ENCODE data around the gene THRSP.
"Not testable (repeated sequence)": the region's sequence is repeated elsewhere in the genome, so short reads cannot be mapped to it uniquely, and the experiment has no call there.

DNA sequence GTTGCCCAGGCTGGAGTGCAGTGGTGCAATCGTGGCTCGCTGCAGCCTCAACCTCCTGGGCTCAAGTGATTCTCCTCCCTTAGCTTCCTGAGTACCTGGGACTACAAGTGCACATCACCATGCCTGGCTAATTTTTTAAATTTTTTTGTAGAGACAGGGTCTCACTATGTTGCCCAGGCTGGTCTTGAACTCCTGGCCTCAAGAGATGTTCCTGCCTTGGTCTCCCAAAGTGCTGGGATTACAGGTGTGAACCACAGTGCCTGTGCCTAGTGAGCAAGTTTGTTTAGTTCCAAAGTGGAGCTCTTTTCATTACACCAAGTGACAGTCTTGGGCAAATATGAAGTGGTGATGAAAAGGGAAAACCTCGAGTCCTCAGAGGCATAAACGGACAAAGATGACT is 13.9 kb downstream of the THRSP start:
- TF ChIP-seq, protein P1, sequence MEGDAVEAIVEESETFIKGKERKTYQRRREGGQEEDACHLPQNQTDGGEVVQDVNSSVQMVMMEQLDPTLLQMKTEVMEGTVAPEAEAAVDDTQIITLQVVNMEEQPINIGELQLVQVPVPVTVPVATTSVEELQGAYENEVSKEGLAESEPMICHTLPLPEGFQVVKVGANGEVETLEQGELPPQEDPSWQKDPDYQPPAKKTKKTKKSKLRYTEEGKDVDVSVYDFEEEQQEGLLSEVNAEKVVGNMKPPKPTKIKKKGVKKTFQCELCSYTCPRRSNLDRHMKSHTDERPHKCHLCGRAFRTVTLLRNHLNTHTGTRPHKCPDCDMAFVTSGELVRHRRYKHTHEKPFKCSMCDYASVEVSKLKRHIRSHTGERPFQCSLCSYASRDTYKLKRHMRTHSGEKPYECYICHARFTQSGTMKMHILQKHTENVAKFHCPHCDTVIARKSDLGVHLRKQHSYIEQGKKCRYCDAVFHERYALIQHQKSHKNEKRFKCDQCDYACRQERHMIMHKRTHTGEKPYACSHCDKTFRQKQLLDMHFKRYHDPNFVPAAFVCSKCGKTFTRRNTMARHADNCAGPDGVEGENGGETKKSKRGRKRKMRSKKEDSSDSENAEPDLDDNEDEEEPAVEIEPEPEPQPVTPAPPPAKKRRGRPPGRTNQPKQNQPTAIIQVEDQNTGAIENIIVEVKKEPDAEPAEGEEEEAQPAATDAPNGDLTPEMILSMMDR (IDR thresholded peaks at IDR 0.05), result not testable (repeated sequence)
- TF ChIP-seq POLR2A (IDR thresholded peaks at IDR 0.05), result not testable (repeated sequence)

Data from right lobe of liver (tissue), 4 donors.